ENCODE results near the gene DLL3. TPM values are rescaled to one million over a fixed set of nuclear protein-coding genes. Genes with fewer than 3 reads are reported as not detected.

The DLL3 gene
- total RNA-seq, 1 experiment from 2014 or later: 3.8 TPM

DNA sequence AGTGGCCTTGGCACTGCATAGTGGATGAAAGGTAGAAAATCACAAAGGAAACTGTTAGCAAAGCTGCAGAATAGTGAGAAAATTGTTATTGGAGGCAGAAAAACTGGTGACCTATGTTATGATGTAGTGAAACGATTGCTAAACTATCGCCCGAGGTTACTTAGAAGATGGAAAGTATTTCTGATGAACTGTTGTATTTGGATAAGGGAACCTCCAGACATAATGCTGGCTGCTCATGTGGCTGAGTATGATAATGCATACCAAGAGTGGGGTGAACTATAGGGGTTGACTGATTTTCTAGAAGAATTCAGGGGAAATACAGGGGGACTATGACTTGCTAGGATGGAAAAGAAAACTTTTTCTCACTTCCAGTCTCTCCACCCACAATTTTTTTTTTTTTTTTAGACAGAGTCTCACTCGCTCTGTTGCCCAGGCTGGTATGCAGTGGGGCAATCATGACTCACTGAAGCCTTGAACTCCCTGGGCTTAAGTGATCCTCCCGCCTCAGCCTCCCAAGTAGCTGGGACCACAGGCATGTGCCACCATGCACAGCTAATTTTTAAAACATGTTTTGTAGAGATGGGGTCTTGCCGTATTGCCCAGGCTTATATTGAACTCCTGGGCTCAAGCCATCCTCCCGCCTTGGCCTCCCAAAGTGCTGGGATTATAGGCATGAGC lies 45.6 kb downstream of the DLL3 start:
- no peak for DNase-seq

DNA sequence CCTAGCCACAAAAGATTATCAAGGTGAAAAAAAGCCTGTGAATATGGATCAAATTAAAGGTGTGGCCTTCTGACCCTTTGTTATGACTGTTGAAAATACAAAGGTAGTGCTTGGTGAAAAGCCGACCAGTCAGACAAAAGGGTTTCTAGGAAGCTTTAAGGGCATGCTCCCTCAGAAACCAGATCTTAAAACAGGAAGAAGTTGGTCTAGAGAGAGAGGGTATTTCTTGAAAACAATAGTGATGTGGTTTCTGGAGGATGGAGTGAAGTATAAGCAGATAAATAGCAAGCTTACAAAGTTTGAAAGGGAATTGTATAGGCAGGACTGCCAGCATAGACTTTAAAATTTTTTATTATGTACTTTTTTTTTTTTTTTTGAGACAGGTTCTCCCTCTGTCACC lies 46.2 kb downstream of the DLL3 start:
- Histone ChIP-seq H3K36me3 (no peaks in the 10 kb centered on the region), H3K9me3 (replicated peaks) (no peaks in the 10 kb centered on the region), H3K27me3 (peaks cover 3% of the 10 kb centered on the region; the same call in 1 of the 2 replicates), H3K4me3 (no peak overlapping the region), H3K27ac (no peak overlapping the region), H3K4me1 (no peaks in the 10 kb centered on the region)
- DNase-seq: no peak

More for the DNA sequence above, 45.6 kb downstream of the DLL3 start:
- Histone ChIP-seq H3K27ac (no peak overlapping the region), H3K9me3 (replicated peaks) (no peaks in the 10 kb centered on the region), H3K27me3 (peaks cover 3% of the 10 kb centered on the region; the same call in 1 of the 2 replicates), H3K36me3 (no peaks in the 10 kb centered on the region), H3K4me3 (no peak overlapping the region), H3K4me1 (no peaks in the 10 kb centered on the region)

DNA sequence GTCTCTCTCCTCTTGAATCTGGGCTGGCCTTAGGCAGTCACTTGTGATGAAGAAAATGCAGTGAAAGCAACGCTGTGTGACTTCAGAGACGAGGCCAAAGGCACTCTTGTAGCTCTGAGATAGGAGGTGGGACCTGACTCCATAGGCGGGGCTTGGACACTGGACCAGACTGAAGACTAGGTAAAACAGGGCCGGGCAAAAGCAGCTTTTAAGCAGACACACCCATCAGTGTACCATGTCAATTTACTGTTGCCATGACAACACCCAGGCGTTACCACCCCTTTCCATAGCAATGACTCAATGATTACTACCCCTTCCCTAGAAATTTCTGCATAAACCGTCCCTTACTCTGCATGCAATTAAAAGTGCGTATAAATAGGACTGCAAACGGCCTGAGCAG lies 47.9 kb downstream of the DLL3 start:
- H3K4me3 ChIP-seq: no peak overlapping the region
- H3K4me1 ChIP-seq: no peaks in the 10 kb centered on the region
- H3K9me3 ChIP-seq (replicated peaks): no peaks in the 10 kb centered on the region
- peaks cover 3% of the 10 kb centered on the region; the same call in 1 of the 2 replicates for H3K27me3 ChIP-seq
- no peaks in the 10 kb centered on the region for H3K36me3 ChIP-seq
- H3K27ac ChIP-seq: no peak overlapping the region
- DNase-seq: no peak

DNA sequence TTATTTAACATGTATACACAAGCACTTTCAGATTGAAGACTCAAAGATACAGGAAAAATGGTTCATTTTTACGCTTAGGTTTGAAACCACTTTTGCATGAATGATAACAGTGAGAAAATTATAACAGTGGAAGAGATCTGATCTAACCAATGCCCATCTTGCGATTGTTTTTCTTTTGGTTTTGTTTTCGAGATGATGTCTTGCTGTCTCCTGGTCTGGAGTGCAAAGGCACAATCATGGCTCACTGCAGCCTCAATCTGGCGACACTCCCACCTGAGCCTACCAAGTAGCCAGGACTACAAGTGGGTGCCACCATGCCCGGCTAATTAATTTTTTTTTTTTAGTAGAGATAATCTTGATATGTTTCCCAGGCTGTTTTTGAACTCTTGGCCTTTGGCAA lies 51.5 kb downstream of the DLL3 start:
- Histone ChIP-seq H3K27ac (no peak overlapping the region), H3K36me3 (no peaks in the 10 kb centered on the region), H3K9me3 (replicated peaks) (no peaks in the 10 kb centered on the region), H3K27me3 (peaks cover 3% of the 10 kb centered on the region; the same call in 1 of the 2 replicates), H3K4me1 (no peaks in the 10 kb centered on the region), H3K4me3 (no peak overlapping the region)
- DNase-seq: no peak

DNA sequence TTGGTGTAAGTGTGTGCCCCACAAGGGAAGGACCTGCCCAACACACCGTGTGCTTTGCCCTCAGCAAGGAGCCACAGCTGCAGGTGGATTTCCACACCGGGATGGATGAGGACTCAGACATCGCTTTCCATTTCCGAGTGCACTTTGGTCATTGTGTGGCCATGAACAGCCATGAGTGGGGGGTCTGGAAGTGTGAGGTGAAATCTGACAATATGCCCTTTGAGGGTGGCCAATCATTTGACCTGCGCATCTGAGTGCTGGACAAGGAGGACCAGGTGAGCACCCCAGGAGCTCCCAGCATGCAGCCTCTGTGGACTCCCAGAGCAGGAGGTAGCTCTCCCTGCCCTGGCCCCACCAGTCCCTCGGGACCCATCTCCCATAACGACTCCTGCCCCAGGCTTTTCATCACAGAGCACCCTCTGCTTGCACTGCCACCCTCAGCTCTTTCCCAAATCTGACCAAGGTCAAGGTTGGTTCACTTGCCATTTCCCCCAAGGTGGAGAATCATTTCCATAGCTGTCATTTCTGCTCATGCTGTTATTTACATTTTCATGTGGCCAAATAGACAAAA lies 54.4 kb downstream of the DLL3 start:
- Histone ChIP-seq H3K27me3 (no peaks in the 10 kb centered on the region), H3K4me3 (no peak overlapping the region), H3K9me3 (replicated peaks) (no peaks in the 10 kb centered on the region), H3K27ac (no peak overlapping the region), H3K4me1 (peaks cover 13% of the 10 kb centered on the region), H3K36me3 (no peaks in the 10 kb centered on the region)
- no peak for DNase-seq

DNA sequence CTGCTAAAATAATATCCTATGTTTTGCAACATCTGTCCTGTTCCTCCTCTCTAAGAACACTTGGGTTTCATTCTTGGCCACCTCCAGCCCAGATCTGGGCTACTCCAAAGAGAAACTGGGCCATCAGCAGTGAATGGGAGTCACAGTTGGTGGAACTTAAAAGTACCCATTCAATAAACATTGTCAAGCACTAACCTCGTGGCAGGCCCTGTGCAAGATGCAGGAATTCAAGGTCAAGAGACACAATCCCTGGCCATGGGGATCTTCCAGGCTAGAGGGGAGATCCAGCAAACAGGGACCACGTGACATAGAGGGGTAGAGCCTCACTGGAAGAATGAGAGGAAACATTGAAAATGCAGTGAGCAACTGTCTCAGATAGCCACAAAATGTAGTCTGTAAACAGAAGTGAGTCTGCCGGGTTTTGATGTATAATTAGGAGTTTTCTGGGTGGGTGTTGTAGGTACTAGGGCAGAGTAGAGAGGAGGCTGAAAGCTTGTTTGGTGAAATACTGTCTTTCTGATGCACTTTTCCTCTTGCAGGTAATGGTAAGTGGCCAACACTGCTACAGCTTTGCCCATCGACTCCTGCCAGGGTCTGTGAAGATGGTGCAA lies 56.1 kb downstream of the DLL3 start:
- Histone ChIP-seq H3K4me1 (peaks cover 13% of the 10 kb centered on the region), H3K9me3 (replicated peaks) (no peaks in the 10 kb centered on the region), H3K36me3 (no peaks in the 10 kb centered on the region), H3K27me3 (no peaks in the 10 kb centered on the region), H3K27ac (no peak overlapping the region), H3K4me3 (no peak overlapping the region)
- no peak for DNase-seq

DNA sequence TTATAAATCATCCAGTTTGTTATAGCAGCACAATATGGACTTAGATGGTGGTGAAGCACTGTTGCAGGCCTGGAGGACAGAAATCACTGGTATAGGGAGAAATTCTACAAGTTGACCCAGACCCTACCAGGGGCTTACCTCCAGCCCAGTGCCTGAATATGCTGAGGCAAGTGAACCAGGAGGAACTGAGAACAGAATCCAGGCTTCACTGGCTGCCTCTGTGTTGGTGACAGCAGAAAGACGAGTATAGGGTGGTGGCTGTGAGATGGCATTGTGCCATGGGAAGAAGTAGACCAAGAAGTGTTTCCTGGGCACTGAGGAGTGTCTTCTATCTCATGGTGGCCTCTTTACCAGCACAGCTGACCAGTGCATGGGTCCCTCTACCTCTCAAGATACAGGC lies 57.1 kb downstream of the DLL3 start:
- H3K9me3 ChIP-seq (replicated peaks): no peaks in the 10 kb centered on the region
- H3K27me3 ChIP-seq: no peaks in the 10 kb centered on the region
- DNase-seq: no peak
- H3K36me3 ChIP-seq: no peaks in the 10 kb centered on the region
- H3K4me3 ChIP-seq: no peak overlapping the region
- H3K4me1 ChIP-seq: peaks cover 13% of the 10 kb centered on the region
- H3K27ac ChIP-seq: no peak overlapping the region

Other genes starting within 250 kb of the DLL3 start
- gene IFNL2, start 230.6 kb upstream of the DLL3 start, total RNA-seq (2014; rRNA removed; shearing (Covaris generic)): not detected in 2 replicates
- gene IFNL1, start 202.5 kb upstream of the DLL3 start, total RNA-seq (2014; rRNA removed; shearing (Covaris generic)): not detected in 2 replicates
- 0.59 and 0.66 TPM in 2 replicates for gene LRFN1, start 178.1 kb upstream of the DLL3 start, total RNA-seq (2014; rRNA removed; shearing (Covaris generic))
- gene GMFG, start 162.9 kb upstream of the DLL3 start, total RNA-seq (2014; rRNA removed; shearing (Covaris generic)): 3.3 and 3.7 TPM in 2 replicates
- gene SAMD4B, start 156.5 kb upstream of the DLL3 start, total RNA-seq (2014; rRNA removed; shearing (Covaris generic)): 125 and 129 TPM in 2 replicates
- gene PAF1, start 107.8 kb upstream of the DLL3 start, total RNA-seq (2014; rRNA removed; shearing (Covaris generic)): 73.6 and 85.7 TPM in 2 replicates
- gene MED29, start 107.6 kb upstream of the DLL3 start, total RNA-seq (2014; rRNA removed; shearing (Covaris generic)): 28.2 and 31.9 TPM in 2 replicates
- 2.4 and 2.7 TPM in 2 replicates for gene ZFP36, start 92.1 kb upstream of the DLL3 start, total RNA-seq (2014; rRNA removed; shearing (Covaris generic))
- gene PLEKHG2, start 86.3 kb upstream of the DLL3 start, total RNA-seq (2014; rRNA removed; shearing (Covaris generic)): 27.9 and 31.0 TPM in 2 replicates
- gene RPS16, start 63.0 kb upstream of the DLL3 start, total RNA-seq (2014; rRNA removed; shearing (Covaris generic)): 1,718 and 1,766 TPM in 2 replicates
- 89.8 and 106 TPM in 2 replicates for gene SUPT5H, start 53.4 kb upstream of the DLL3 start, total RNA-seq (2014; rRNA removed; shearing (Covaris generic))
- 184 and 192 TPM in 2 replicates for gene TIMM50, start 18.1 kb upstream of the DLL3 start, total RNA-seq (2014; rRNA removed; shearing (Covaris generic))
- gene SELENOV, start 16.2 kb downstream of the DLL3 start, total RNA-seq (2014; rRNA removed; shearing (Covaris generic)): 0.15 and 0.32 TPM in 2 replicates
- gene EID2B, start 33.9 kb downstream of the DLL3 start, total RNA-seq (2014; rRNA removed; shearing (Covaris generic)): 6.3 and 9.1 TPM in 2 replicates
- gene EID2, start 41.2 kb downstream of the DLL3 start, total RNA-seq (2014; rRNA removed; shearing (Covaris generic)): 30.4 and 35.8 TPM in 2 replicates
- gene LGALS13, start 103.6 kb downstream of the DLL3 start, total RNA-seq (2014; rRNA removed; shearing (Covaris generic)): not detected in 2 replicates
- gene LGALS16, start 157.0 kb downstream of the DLL3 start, total RNA-seq (2014; rRNA removed; shearing (Covaris generic)): not detected in 2 replicates
- gene LGALS14, start 205.5 kb downstream of the DLL3 start, total RNA-seq (2014; rRNA removed; shearing (Covaris generic)): not detected in 2 replicates
- gene CLC, start 239.1 kb downstream of the DLL3 start, total RNA-seq (2014; rRNA removed; shearing (Covaris generic)): 0.23 TPM in 1 of 2 replicates, not detected in the other